GM10266 (cell line): ENCODE results near the gene ADGRL3.

Experiments
- DNase-seq: peaks from one replicate; pipeline ENCODE4 v3.0.0; 2012; ENCODE audit errors: extremely low spot score
- CTCF ChIP-seq: IDR thresholded peaks from 2 replicates; pipeline ENCODE4 v1.5.1; 2012; ENCODE audit warnings: mild to moderate bottlenecking, low read depth; ENCODE audit not compliant: control insufficient read depth, insufficient read depth; ENCODE audit errors: missing control alignments

ADGRL3 gene

GRCh38 chr4:61666244-61666643 lies 466.1 kb downstream of the ADGRL3 start:
- no peak for TF ChIP-seq CTCF
- no peak for DNase-seq

GRCh38 chr4:61671599-61671998 lies 471.5 kb downstream of the ADGRL3 start:
- TF ChIP-seq CTCF, result no peak
- DNase-seq, result no peak

GRCh38 chr4:61675464-61675863 lies 475.3 kb downstream of the ADGRL3 start:
- no peak for TF ChIP-seq CTCF
- no peak for DNase-seq

GRCh38 chr4:61678297-61678696 lies 478.2 kb downstream of the ADGRL3 start:
- no peak for DNase-seq
- TF ChIP-seq CTCF, result no peak

- no peak for DNase-seq
- no peak for TF ChIP-seq CTCF
Measured at GRCh38 chr4:61693520-61693919, 493.4 kb downstream of the ADGRL3 start.

GRCh38 chr4:61714387-61714911 lies 514.3 kb downstream of the ADGRL3 start:
- TF ChIP-seq CTCF, result no peak
- no peak for DNase-seq

GRCh38 chr4:61716426-61716825 lies 516.3 kb downstream of the ADGRL3 start:
- no peak for TF ChIP-seq CTCF
- DNase-seq, result no peak
